Colon (tissue), 2 donors: Measurements from ENCODE around the gene RNF213.
"Not testable (repeated sequence)": the region's sequence is repeated elsewhere in the genome, so short reads cannot be mapped to it uniquely, and the experiment has no call there.

ENCODE experiments used
- FAIRE-seq: peaks from 2 replicates; lab custom pipeline; 2012; peaks lifted over from hg19 to GRCh38; lab: Jason Lieb, UNC
- donor health status: control.
- donor health status: control.

The RNF213 gene

GRCh38 chr17:80295146-80295545 is 34.5 kb downstream of the RNF213 start:
- FAIRE-seq = no peak

GRCh38 chr17:80295559-80295958 is 34.9 kb downstream of the RNF213 start:
- no peak for FAIRE-seq

- no peak for FAIRE-seq
Measured at GRCh38 chr17:80296221-80296620, 35.6 kb downstream of the RNF213 start.

- no peak for FAIRE-seq
Measured at GRCh38 chr17:80297996-80298560, 37.4 kb downstream of the RNF213 start.

- FAIRE-seq = not testable (repeated sequence)
Measured at GRCh38 chr17:80299350-80300100, 38.9 kb downstream of the RNF213 start.

- FAIRE-seq = not testable (repeated sequence)
Measured at GRCh38 chr17:80300756-80301155, 40.1 kb downstream of the RNF213 start.

- no peak for FAIRE-seq
Measured at GRCh38 chr17:80303824-80304223, 43.2 kb downstream of the RNF213 start.

- no peak for FAIRE-seq
Measured at GRCh38 chr17:80307994-80308691, 47.5 kb downstream of the RNF213 start.

- FAIRE-seq = no peak
Measured at GRCh38 chr17:80308692-80309517, 48.3 kb downstream of the RNF213 start.

- no peak for FAIRE-seq
Measured at GRCh38 chr17:80311216-80311827, 50.7 kb downstream of the RNF213 start.

- no peak for FAIRE-seq
Measured at GRCh38 chr17:80312621-80313135, 52.0 kb downstream of the RNF213 start.

- FAIRE-seq = no peak
Measured at GRCh38 chr17:80313160-80313829, 52.6 kb downstream of the RNF213 start.

GRCh38 chr17:80313946-80314345 is 53.3 kb downstream of the RNF213 start:
- FAIRE-seq = not testable (repeated sequence)

GRCh38 chr17:80315517-80316182 is 55.0 kb downstream of the RNF213 start:
- FAIRE-seq = no peak

GRCh38 chr17:80316431-80316830 is 55.8 kb downstream of the RNF213 start:
- no peak for FAIRE-seq

GRCh38 chr17:80316927-80317705 is 56.5 kb downstream of the RNF213 start:
- FAIRE-seq = no peak

- no peak for FAIRE-seq
Measured at GRCh38 chr17:80317706-80317980, 57.0 kb downstream of the RNF213 start.

GRCh38 chr17:80318166-80318565 is 57.5 kb downstream of the RNF213 start:
- FAIRE-seq = no peak

GRCh38 chr17:80319262-80319998 is 58.8 kb downstream of the RNF213 start:
- no peak for FAIRE-seq
